ENCODE data around the gene DICER1. TPM values are rescaled to one million over a fixed set of nuclear protein-coding genes. Genes with fewer than 3 reads are reported as not detected.

DICER1 gene
- total RNA-seq, 1 experiment from 2014 or later: 32.7 TPM

DNA sequence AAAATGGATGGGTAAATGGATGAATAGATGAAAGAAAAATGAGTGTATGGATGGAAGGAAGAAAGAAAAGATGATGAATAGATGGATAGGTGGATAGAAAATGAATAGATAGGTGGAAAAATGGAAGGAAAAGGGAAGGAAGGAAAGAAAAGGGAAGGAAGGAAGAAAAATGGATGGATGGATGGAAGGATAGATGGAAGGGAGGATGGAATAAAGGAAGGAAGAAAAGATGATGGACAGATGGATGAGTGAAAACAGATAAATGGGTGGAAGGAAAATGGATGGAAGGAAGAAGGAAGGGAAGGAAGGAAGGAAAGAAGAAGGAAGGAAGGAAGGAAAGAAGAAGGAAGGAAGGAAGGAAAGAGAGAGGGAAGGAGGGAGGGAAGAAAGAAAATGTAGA is 107.4 kb downstream of the DICER1 start:
- ATAC-seq (no peak), DNase-seq (ENCODE audit: low read depth, low spot score) (no peak)
- POLR2A ChIA-PET: no interaction called here
- CTCF ChIA-PET: no interaction called here
- Histone ChIP-seq H3K27ac (ENCODE audit: low read length) (no peak overlapping the region), H3K4me3 (ENCODE audit: low read depth in 2 of 2, low read length in 2 of 2) (no peak overlapping the region), H3K36me3 (ENCODE audit: control insufficient read depth, insufficient read depth, low read length) (no peaks in the 10 kb centered on the region), H3K4me1 (ENCODE audit: control insufficient read depth, insufficient read depth, low read length) (no peaks in the 10 kb centered on the region), H3K9me3 (ENCODE audit: control insufficient read depth, insufficient read depth, low read depth, low read length) (no peaks in the 10 kb centered on the region), H3K27me3 (ENCODE audit: control insufficient read depth, insufficient read depth, low read length) (no peaks in the 10 kb centered on the region)
- intact Hi-C loops (cut with micrococcal nuclease; ENCODE audit: unreplicated experiment): no loop called here
- in situ Hi-C loops (cut with HindIII; ENCODE audit: low pct_unique_long_range_greater_than_20kb, low sequenced_read_pairs): no loop called here
- no TSS peak for BruUV-seq (replicated peaks)
- no peak for TF ChIP-seq POLR2AphosphoS5 (IDR thresholded peaks at IDR 0.05; ENCODE audit: low read depth, low read length)
- TF ChIP-seq, protein P1, sequence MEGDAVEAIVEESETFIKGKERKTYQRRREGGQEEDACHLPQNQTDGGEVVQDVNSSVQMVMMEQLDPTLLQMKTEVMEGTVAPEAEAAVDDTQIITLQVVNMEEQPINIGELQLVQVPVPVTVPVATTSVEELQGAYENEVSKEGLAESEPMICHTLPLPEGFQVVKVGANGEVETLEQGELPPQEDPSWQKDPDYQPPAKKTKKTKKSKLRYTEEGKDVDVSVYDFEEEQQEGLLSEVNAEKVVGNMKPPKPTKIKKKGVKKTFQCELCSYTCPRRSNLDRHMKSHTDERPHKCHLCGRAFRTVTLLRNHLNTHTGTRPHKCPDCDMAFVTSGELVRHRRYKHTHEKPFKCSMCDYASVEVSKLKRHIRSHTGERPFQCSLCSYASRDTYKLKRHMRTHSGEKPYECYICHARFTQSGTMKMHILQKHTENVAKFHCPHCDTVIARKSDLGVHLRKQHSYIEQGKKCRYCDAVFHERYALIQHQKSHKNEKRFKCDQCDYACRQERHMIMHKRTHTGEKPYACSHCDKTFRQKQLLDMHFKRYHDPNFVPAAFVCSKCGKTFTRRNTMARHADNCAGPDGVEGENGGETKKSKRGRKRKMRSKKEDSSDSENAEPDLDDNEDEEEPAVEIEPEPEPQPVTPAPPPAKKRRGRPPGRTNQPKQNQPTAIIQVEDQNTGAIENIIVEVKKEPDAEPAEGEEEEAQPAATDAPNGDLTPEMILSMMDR (IDR thresholded peaks at IDR 0.05): no peak
- TF ChIP-seq, protein P2, sequence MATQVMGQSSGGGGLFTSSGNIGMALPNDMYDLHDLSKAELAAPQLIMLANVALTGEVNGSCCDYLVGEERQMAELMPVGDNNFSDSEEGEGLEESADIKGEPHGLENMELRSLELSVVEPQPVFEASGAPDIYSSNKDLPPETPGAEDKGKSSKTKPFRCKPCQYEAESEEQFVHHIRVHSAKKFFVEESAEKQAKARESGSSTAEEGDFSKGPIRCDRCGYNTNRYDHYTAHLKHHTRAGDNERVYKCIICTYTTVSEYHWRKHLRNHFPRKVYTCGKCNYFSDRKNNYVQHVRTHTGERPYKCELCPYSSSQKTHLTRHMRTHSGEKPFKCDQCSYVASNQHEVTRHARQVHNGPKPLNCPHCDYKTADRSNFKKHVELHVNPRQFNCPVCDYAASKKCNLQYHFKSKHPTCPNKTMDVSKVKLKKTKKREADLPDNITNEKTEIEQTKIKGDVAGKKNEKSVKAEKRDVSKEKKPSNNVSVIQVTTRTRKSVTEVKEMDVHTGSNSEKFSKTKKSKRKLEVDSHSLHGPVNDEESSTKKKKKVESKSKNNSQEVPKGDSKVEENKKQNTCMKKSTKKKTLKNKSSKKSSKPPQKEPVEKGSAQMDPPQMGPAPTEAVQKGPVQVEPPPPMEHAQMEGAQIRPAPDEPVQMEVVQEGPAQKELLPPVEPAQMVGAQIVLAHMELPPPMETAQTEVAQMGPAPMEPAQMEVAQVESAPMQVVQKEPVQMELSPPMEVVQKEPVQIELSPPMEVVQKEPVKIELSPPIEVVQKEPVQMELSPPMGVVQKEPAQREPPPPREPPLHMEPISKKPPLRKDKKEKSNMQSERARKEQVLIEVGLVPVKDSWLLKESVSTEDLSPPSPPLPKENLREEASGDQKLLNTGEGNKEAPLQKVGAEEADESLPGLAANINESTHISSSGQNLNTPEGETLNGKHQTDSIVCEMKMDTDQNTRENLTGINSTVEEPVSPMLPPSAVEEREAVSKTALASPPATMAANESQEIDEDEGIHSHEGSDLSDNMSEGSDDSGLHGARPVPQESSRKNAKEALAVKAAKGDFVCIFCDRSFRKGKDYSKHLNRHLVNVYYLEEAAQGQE (IDR thresholded peaks at IDR 0.05; ENCODE audit: insufficient read depth in 1 of 2, low read depth in 2 of 2, low read length in 1 of 2): no peak
- TF ChIP-seq TCF7L2 (IDR thresholded peaks at IDR 0.05; ENCODE audit: low read depth, low read length): no peak
- TF ChIP-seq SIN3A (IDR thresholded peaks at IDR 0.05; ENCODE audit: borderline replicate concordance, insufficient read depth, low read depth, low read length): no peak

DNA sequence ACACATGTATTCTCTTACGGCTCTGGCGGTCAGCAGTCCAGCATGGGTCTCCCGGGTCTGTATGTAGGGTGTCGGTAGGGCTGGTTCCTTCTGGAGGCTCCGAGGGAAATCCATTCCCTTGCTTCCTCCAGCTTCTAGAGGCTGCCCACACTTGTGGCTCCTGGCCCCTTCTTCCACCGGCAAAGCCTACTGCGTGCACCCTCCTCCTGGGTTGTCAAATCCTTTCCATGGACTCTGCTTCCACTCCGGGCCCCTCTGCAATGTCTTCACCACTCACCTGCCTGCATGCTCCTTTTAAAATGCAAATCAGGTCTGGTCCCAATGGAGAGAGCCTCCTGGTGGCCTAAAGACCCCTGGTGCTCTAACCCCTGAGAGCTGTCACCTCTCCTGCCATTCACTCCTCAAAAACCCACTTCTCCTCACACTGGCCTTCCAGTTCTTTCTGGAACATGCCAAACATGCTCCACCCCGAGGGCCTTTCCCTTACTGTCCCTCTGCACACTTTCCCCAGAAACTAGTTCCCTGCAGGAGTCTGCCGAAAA is 108.5 kb downstream of the DICER1 start:
- intact Hi-C loops (cut with micrococcal nuclease; ENCODE audit: unreplicated experiment): no loop called here
- H3K4me3 ChIP-seq (ENCODE audit: low read depth in 2 of 2, low read length in 2 of 2): no peak overlapping the region
- BruUV-seq (replicated peaks): no TSS peak
- in situ Hi-C loops (cut with HindIII; ENCODE audit: low pct_unique_long_range_greater_than_20kb, low sequenced_read_pairs): no loop called here
- no peaks in the 10 kb centered on the region for H3K4me1 ChIP-seq (ENCODE audit: control insufficient read depth, insufficient read depth, low read length)
- ChIA-PET POLR2A (no interaction called here), CTCF (no interaction called here)
- no peaks in the 10 kb centered on the region for H3K36me3 ChIP-seq (ENCODE audit: control insufficient read depth, insufficient read depth, low read length)
- no peaks in the 10 kb centered on the region for H3K9me3 ChIP-seq (ENCODE audit: control insufficient read depth, insufficient read depth, low read depth, low read length)
- TF ChIP-seq, protein P1 (IDR thresholded peaks at IDR 0.05): no peak
- H3K27ac ChIP-seq (ENCODE audit: low read length): no peak overlapping the region
- ATAC-seq (no peak), DNase-seq (ENCODE audit: low read depth, low spot score) (no peak)
- H3K27me3 ChIP-seq (ENCODE audit: control insufficient read depth, insufficient read depth, low read length): no peaks in the 10 kb centered on the region
